NCI-H2227 (cell line): ENCODE data around the gene GEMIN8.
A peak's percentile ranks its signal among the peaks of the same experiment; 100 is the strongest.

ENCODE experiments used
- DNase-seq: peaks from one replicate; lab custom pipeline; 2025; ENCODE audit not compliant: unreplicated experiment; lab: John Stamatoyannopoulos, UW

The GEMIN8 gene, protein sequence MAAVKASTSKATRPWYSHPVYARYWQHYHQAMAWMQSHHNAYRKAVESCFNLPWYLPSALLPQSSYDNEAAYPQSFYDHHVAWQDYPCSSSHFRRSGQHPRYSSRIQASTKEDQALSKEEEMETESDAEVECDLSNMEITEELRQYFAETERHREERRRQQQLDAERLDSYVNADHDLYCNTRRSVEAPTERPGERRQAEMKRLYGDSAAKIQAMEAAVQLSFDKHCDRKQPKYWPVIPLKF

DNA sequence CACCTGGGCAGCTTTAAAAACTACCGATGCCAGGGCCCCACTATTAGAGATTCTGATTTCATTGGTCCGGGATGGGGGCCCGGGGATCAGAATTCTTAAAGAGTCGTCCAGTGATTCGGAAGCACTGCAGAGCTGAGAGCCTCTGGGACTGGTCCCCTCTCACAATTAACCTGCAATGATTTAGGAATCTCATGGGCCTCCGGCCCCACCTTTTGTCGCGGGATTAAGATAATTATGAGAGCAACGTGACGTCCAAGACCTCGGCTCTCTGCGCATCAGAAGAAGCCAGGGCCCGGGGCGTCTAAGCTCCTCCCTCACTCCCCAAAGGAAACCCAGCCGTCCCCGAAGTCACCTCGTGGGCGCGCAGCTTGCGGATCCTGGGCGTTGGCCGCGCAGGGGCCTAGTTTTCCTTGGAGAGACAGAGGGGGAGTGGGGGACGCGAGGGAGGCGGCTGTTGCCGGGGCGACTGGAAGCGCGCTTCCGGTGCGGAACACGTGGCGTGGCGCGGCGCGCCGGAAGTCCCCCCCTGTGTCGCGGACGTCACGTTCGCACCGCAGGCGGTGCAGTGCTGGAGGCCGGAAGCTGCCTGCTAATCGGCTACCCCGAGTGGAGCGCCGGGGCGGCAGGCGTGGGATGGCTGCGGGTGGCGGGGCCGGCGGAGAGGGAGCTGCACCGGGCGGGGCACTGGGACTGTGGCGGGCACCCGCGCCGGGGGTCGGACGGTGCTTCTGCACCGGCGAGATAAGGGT is at the start of gene GEMIN8:
Gene GEMIN8, minus strand, starts transcription at position 468 of the 749 bp plus-strand sequence. CDS start 8,414 bp downstream, outside the sequence.
- peak; percentile 98 for DNase-seq

GRCh38 chrX:14076639-14077038 is 46.9 kb upstream of the GEMIN8 start:
- no peak for DNase-seq

GRCh38 chrX:14073556-14073955 is 43.9 kb upstream of the GEMIN8 start:
- DNase-seq: no peak

DNA sequence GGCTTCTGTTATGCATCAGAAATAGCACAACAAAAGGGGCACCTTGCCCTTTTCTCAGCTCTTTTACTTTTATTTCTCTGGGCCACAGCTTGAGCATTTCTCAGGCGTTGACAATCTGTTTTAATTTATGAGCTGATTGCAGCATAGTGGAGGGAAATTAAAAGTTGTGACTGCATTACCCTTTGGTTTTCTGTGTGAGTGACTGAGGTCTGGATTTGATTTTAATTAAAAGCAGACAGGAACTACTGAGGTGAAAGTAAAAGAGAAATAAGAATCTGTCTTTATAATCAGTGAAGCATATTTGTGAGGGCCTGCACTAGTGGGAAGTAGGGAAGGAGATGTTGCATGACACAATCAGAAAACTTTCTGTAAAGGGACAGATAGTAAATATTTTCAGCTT is 43.4 kb upstream of the GEMIN8 start:
- DNase-seq: no peak

DNA sequence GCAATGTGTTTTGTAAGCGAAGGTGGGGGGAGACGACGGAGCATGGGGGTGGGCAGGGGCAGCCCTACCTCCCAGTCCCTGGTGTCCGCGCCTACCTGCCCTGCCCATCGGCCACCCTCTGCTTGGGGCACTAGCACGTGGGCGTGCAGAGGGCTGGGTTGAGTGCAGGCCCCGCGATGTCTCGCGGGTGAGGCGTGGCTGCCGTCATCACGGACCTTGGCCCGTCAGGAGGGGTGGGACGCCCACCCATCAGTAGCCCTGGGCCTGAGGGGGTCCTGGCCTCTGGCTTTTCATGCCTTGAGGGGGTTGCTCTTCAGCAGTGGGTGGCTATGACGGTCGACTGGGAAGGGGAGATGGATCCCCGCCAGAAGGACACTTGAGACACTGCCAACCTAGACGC is 36.1 kb upstream of the GEMIN8 start:
- DNase-seq: no peak

GRCh38 chrX:14064626-14065432 is 35.1 kb upstream of the GEMIN8 start:
- DNase-seq: peak; percentile 64

- no peak for DNase-seq
These were observed 32.8 kb upstream of the GEMIN8 start for GRCh38 chrX:14062524-14062923.

GRCh38 chrX:14056206-14056605 is 26.5 kb upstream of the GEMIN8 start:
- DNase-seq: no peak

GRCh38 chrX:14051416-14051815 is 21.7 kb upstream of the GEMIN8 start:
- peak; percentile 46 for DNase-seq

DNA sequence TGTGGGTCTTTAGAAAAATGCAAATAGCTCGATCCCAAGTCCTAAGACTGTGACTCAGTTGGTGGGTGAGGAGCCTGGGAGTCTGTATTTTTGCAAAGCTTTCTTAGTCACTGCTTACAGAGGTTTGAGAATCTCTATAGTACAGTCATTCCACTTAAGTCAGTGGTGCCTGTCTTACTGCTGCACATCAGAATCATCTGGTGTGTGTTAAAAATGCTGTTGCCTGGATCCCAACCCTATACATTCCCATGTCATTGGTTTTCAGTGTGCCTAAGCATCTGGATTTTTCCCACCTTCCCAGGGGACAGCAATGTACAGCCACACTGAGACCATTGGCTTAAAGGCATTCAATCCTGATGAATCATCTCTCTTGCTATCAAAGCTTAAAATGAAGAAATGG is 21.0 kb upstream of the GEMIN8 start:
- no peak for DNase-seq

GRCh38 chrX:14043209-14043608 is 13.5 kb upstream of the GEMIN8 start:
- no peak for DNase-seq

DNA sequence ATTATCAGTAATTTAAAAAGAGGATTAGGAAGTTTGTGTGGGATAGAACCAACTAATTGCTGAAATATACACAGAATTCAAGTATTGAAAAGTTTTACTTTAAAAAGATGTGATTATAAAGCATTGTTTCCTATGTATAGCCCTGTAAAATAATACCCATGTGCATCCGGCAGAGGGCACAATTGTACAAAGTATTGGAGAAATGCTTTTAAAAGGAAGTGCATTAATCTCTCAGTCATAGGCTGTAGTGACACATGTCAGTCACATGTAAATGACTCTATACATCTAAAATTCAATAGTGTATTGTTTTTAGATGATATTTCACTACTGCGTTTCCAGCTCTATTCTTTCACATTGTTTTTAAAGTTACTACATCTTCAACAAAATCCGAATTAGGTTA is 9.7 kb upstream of the GEMIN8 start:
- DNase-seq: peak; percentile 75

DNA sequence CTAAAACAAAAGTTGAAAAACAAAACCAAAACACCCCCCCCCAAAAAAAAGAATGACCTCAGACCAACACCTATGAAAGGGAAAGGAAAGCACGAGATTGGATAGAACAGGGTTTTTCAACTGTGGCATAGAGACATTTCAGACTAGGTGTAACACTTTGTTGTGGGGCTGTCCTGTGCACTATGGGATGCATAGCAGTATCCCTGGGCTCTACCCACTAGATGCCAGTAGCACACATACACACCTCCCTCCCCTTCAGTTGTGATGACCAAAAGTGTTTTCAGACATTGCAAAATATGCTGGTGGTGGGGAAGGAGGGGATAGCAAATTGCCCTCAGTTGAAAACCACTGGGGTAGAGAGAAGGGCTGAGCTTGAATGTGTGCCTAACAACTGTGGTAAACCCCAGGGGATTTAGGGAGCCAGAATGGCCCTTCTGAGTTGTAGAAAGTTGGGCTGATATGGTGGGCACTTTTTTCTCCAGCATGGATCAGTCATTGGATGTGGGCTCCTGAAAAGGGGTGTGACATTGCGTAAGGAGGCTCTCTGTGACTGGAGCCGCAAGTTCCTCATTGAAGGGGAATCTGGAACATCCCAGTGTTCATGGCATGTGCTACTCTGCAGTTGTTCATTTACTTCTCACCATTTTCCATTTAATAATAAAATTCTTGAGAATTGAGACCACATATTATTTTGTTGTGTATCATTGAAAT is 8.8 kb upstream of the GEMIN8 start:
- DNase-seq: no peak

- DNase-seq: peak; percentile 82
These were observed 2.7 kb upstream of the GEMIN8 start for GRCh38 chrX:14032406-14032805.

DNA sequence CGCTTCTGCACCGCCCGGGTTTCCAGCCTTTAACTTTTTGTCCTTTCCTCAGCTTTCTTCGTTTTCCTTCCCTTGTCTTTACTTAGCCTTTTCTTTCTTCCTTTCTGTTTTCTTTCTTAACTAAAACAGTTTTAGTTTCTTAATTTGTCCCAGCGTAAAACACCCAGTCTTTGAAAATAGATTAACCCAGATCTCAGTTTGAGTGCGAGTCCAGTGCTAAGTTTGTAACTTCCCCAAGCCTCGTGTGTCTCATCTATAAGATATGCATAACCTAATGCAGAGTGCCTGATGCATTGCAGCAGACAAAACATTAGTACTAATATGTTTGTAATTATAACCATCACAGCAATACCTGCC is 460 bp upstream of the GEMIN8 start:
- DNase-seq: peak; percentile 51

DNA sequence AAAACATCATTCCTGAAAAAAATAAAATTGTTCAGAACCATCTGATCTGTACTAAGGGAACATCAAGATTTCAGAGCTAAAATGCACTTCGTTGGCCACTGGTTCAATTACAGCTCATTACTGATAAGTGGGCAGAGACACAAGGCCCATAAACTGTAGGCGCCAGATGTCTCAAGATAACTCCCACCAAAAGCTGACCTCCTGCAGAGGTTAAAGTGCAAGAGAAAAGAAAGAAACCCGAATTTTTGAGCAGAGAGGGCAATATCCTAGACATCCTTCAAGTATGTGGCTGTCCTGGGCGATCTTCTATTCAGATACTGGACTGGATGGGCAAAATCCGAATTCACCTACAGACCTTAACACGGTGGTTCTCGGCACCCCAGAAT is 660 bp downstream of the GEMIN8 start:
- peak; percentile 77 for DNase-seq

- no peak for DNase-seq
These were observed 1.2 kb downstream of the GEMIN8 start for GRCh38 chrX:14028473-14028872.

DNA sequence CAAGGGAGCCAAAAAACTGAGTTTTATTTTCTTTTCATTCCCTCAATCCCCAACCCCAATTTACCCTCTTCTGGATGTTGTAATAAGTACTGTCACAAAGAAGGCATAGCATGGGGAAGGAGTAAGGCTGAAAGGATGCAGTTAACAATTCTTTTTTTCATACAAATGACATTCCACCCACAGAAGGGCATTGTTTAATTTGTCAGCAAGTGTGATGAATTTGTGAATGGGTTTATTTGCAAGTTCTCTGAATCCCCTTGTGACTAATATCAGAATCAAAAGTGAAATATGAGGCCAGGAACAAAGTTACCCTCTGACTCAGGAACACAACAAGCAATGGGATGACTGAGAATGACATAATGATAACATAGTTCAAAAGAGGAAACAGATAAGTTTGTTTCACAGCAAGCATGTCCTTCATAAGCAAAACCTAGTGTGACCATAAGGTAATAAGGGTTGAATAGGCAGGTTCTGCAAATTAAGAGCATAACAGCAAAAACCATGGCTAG is 2.1 kb downstream of the GEMIN8 start:
- DNase-seq: no peak

DNA sequence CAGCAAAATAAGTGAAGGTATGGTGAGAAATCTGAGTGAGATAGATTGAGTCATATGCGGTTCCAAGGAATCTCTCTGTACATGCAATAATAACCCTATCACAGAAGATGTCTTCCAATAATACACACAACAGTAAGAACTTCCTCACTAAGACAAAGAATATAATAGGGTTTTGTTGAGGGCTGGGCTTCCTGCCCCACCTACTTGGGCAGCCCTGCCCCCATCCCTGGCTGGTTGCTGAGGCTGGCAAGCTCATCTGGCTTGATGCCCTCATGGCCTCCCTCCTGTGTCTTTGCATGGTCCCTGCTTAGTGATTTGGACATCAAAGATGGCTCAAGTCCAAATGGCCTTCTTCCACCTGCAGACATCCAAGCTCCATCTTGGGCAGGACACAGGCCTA is 2.7 kb downstream of the GEMIN8 start:
- peak; percentile 24 for DNase-seq

- DNase-seq: peak; percentile 88
These were observed 3.6 kb downstream of the GEMIN8 start for GRCh38 chrX:14026121-14026520.

DNA sequence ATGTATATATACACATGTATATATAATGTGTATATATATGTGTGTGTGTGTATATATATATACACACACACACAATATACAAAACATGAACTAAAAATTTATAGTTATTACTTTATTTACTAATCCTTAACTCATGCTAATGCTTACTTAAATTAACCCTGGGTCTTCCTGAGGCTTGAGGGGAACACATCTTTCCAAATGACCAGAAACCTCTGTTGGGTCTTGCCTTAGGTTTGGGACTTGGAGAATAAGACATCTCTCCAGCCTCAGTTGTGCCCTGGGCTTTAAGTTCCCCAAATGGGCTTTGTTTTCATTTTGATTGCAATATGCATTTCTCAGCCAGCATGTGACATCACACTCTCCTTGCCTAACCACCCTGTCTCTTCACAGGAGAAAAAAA is 7.7 kb downstream of the GEMIN8 start:
- DNase-seq: no peak
